Mucosa of descending colon (tissue), 3 donors: ENCODE data around the gene RNF144A. TPM values are rescaled to one million over a fixed set of nuclear protein-coding genes. Genes with fewer than 3 reads are reported as not detected.

Source experiments
- ATAC-seq: fragments of 200-7000 bp; cut with Tn5 transposase; one replicate; pipeline ENCODE4 v1.9.1; 2020; ENCODE audit warnings: mild to moderate bottlenecking, moderate library complexity
- DNase-seq, 3 donors: peaks; one replicate each; pipeline ENCODE4 v3.0.0-alpha.2; 2020
- H3K36me3 ChIP-seq: fragments of 200-600 bp; one replicate; pipeline ENCODE4 v1.8.0; 2021; ENCODE audit warnings: low read depth, mild to moderate bottlenecking
- H3K4me1 ChIP-seq: fragments of 200-600 bp; one replicate; pipeline ENCODE4 v1.8.0; 2021; ENCODE audit warnings: low read depth, mild to moderate bottlenecking
- H3K4me3 ChIP-seq: fragments of 200-600 bp; one replicate; pipeline ENCODE4 v1.8.0; 2021; ENCODE audit warnings: mild to moderate bottlenecking
- H3K9me3 ChIP-seq: fragments of 200-600 bp; one replicate; pipeline ENCODE4 v1.8.0; 2021; ENCODE audit warnings: mild to moderate bottlenecking
- CTCF ChIP-seq: fragments of 200-600 bp; IDR thresholded peaks from one replicate; pipeline ENCODE4 v1.8.0; 2022; ENCODE audit warnings: antibody characterized with exemption, mild to moderate bottlenecking
- intact Hi-C, 2 donors: fragments of 100-400 bp; cut with DNase I in 1 of 2; cut with micrococcal nuclease in 1 of 2; formaldehyde crosslinking; loops; one replicate each; pipeline versions ENCODE4 v1.11.0 to v1.11.1; 2022; cut with DNase I, micrococcal nuclease
- total RNA-seq, 3 donors: library from RNA; stranded (reverse); fragmentation: NEBNext Ultra II Directional in 2 of 3; extraction: Animal tissue kit (Norgen Biotek cat#: 25700) in 2 of 3; gene quantifications; one replicate each; pipeline versions ENCODE4 v1.2.1 to v1.2.4, GENCODE V29; 2021 to 2023
- donor health status: DM: no; HTN: no; CAD: no; lungs with moderate emphysema.
- donor health status: DM: no; HTN: no; CAD: no.
- donor health status: DM: no; HTN: yes; CAD: no.

Gene RNF144A
- total RNA-seq, 3 donors from 2014 or later = 14.3 to 18.7 (median 18.3) TPM

- ATAC-seq (peak; percentile 97), DNase-seq (peak; percentile 91 to 96 (median 93))
- Histone ChIP-seq H3K4me1 (no peaks in the 10 kb centered on the region), H3K4me3 (no peak overlapping the region), H3K36me3 (no peaks in the 10 kb centered on the region), H3K9me3 (no peaks in the 10 kb centered on the region)
- intact Hi-C loops = no loop called here
- peak; percentile 41 for TF ChIP-seq CTCF
Observed at GRCh38 chr2:7031547-7032245, 114.5 kb downstream of the RNF144A start.

- H3K36me3 ChIP-seq = no peaks in the 10 kb centered on the region
- no peaks in the 10 kb centered on the region for H3K4me1 ChIP-seq
- DNase-seq (peak in 1 of 3 donors; percentile 29), ATAC-seq (no peak)
- TF ChIP-seq CTCF = no peak
- no peaks in the 10 kb centered on the region for H3K9me3 ChIP-seq
- H3K4me3 ChIP-seq = no peak overlapping the region
- intact Hi-C loops = no loop called here
Observed at GRCh38 chr2:7032371-7032770, 115.2 kb downstream of the RNF144A start.

- no peak for ATAC-seq
- H3K36me3 ChIP-seq = no peaks in the 10 kb centered on the region
- H3K4me1 ChIP-seq = no peaks in the 10 kb centered on the region
- H3K4me3 ChIP-seq = no peak overlapping the region
- DNase-seq = peak in 1 of 3 donors; percentile 42
- intact Hi-C loops = no loop called here
- H3K9me3 ChIP-seq = no peaks in the 10 kb centered on the region
- TF ChIP-seq CTCF = no peak
Observed at GRCh38 chr2:7033136-7033960, 116.1 kb downstream of the RNF144A start.

GRCh38 chr2:7034303-7034702 is 117.1 kb downstream of the RNF144A start:
- DNase-seq = no peak
- H3K36me3 ChIP-seq = no peaks in the 10 kb centered on the region
- no peak for ATAC-seq
- no peak for TF ChIP-seq CTCF
- no peak overlapping the region for H3K4me3 ChIP-seq
- H3K9me3 ChIP-seq = no peaks in the 10 kb centered on the region
- H3K4me1 ChIP-seq = no peaks in the 10 kb centered on the region
- intact Hi-C loops = no loop called here

GRCh38 chr2:7035884-7036283 is 118.7 kb downstream of the RNF144A start:
- no peak for TF ChIP-seq CTCF
- no peaks in the 10 kb centered on the region for H3K36me3 ChIP-seq
- H3K4me1 ChIP-seq = no peaks in the 10 kb centered on the region
- DNase-seq = no peak
- H3K9me3 ChIP-seq = no peaks in the 10 kb centered on the region
- no peak for ATAC-seq
- intact Hi-C loops = no loop called here
- no peak overlapping the region for H3K4me3 ChIP-seq
